Activated CD4-positive, alpha-beta T cell treated with anti-CD3 and anti-CD28 coated beads for 24 hours (primary cell): ENCODE results near the gene TEX22.

Source experiments
- DNase-seq, 2 donors: peaks; one replicate each; pipeline ENCODE4 v3.0.0-alpha.2; 2020; ENCODE audit warnings: low read depth in 2 of 2

The TEX22 gene

DNA sequence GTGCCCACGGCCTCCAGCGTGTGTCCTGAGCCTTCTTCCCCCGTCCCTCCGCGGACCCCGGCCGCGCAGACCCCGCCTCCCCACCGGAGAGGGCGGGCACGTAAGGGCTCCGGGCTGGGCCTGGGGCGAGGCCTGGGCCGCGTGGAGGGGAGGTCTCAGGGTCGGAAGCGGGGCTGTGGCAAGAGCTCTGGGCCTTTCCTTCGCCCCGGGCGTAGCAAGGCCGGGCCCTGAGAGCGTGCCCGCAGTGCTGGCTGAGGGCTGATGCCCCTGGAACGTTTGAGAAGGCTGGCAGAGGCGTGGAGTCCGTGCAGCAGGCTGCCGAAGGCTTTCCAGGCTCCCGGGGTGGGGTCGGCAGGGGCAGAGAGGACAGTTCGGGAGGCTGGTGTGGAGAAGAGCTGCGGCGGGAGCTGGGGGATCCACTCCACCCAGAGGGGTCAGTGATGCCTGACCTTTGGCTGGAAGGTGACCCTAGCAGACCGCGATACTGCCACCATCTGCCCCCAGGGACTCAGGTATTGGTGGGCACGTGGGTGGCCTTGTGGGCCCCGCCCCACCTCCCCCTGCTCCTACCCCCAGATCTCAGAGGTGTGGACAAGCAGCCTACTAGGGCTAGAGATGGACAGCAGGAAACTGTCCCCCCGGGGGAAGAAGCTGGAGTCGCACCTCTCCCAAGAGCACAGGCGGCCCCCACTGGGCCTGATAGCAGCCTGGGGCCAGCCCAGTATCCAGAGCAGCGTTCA is 558 bp downstream of the TEX22 start:
- DNase-seq: no peak

DNA sequence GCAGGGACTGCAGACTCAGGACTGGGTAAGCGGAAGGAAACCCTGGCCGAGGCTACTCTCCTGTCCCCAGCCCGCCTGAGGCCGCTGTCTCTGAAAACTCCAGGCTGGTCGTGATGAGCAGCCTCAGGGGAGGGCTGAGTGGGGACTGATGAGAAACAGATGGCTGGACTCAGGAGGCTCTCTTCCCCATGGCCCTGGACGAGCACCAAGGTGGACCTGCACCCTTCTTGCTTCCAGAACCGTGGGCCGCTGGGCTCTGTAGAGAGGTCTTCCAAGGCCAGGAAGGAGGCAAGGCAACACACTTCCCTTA is 1.1 kb downstream of the TEX22 start:
- DNase-seq: no peak

DNA sequence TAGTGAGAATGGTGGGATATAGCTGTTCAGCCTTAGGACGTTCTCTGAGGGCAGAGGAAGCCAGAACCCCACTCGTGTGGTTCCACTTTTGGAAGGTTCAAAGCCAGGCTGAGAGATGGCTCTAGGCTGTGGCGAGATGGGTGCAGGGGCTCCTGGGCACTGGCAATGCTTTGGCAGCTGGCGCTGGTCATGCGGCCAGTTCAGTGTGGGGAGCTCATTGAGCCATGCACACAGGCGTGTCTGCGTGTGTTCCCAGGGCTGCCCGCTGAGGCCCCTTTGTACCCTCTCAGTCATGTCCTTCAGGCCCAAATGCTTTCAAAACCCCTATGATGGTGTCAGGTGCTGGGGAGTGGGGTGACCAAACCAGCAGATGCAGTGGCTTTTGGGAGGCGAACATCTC is 1.7 kb downstream of the TEX22 start:
- DNase-seq: no peak

DNA sequence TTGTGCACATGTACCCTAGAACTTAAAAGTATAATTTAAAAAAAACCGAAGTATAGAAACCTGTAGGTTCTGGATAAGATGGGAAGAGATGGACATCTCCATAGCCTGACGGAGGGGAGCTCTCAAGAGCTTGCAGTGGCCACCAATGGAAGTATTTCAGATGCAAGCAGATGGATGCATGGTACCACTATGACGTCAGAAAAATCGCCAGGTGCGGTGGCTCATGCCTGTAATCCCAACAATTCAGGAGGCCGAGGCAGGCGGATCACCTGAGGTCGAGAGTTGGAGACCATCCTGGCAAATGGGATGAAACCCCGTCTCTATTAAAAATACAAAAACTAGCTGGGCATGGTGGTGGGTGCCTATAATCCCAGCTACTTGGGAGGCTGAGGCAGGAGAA is 3.4 kb downstream of the TEX22 start:
- DNase-seq: no peak

DNA sequence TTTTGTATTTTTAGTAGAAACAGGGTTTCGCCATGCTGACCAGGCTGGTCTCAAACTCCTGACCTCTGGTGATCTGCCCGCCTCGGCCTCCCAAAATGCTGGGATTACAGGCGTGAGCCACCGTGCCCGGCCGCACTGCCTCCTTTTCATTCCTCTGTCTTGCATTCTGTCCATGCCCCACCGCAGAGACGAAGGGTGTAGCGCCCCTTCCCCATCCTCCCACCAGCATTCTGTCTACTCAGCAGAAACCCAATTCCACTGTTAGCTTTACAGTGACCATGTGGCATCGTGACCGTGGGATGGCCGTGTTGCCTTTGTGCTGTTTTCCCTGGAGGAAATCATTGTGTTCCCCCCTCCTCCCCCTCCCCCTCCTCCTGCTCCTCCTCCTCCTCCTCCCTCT is 10.3 kb downstream of the TEX22 start:
- no peak for DNase-seq

DNA sequence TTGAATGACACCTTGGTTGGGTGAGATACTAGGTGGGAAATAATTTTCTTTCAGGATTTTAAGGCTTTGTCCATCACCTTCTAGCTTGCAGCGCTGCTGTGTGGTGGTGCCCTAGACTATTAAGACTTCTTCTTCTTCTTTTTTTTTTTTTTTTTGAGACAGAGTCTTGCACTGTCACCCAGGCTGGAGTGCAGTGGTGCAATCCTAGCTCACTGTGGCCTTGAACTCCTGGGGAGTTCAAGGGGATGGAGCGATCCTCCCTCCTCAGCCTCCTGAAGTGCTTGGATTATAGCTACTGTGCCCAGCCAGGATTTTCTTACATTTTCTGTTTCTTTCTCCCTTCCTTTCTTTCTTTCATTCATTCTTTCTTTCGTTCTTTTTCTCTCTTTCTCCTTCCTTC is 11.0 kb downstream of the TEX22 start:
- no peak for DNase-seq

DNA sequence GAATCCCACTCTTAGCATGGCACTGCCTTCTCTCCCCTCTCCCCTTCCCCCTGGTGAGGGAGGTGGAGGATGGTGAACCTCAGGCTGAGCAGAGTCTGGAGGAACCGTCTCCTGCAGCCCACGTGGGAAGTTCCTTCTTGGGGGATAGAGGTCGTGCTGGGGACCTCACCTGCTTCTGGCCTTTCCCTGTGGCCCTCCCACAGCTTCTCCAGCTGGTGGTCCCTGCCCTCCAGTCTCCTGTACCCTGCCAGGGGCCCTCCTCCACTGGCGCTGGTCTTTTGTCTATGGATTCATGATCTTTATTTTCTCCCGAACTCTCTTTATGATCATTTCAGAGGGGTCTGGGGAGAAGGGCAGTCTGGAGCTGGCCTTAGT is 12.3 kb downstream of the TEX22 start:
- DNase-seq: no peak

DNA sequence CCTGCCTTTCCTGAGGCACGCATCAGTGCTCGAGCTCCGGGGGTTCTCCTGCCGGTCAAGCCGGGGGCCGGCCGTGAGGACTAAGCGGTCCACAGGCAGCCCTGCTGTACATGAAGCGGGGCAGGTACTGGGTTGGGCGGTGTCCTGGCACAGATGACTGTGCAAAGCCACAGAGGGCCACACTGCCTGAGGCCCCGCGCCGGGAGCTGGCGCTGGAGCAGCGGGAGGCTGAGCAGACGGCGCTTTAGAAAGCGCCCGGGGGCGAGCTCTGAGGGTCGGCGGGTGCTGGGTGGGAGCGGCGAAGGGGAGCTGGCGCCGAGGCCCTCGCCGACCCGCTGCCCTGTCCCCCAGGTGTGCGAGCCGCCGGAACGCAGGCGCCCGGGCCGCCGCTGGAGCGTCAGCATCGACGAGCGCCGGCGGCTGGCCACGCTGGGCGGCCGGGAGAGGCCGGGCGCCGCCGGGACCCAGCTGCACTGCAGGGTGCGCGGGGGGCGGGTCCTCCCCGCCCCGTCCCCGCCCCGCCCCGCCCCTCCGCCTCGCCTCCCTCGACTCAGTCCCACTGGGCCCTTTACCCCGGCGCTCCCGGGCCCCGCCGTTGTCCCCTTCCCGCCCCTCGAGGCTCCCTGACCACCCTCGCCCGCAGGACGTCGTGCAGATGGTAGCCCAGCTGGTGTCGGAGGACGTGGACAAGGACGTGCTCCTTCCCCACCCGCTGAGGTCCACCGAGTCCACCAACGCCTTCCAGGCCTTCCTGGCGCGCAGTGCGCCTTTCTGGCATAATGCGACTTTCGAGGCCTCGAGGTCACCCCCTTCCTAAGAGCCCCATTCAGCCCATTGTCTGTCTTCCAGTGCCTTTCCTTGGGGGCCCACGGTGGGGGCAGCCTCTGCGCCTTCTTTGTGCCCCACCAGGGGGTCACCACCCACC is 12.9 kb downstream of the TEX22 start:
- DNase-seq: no peak

DNA sequence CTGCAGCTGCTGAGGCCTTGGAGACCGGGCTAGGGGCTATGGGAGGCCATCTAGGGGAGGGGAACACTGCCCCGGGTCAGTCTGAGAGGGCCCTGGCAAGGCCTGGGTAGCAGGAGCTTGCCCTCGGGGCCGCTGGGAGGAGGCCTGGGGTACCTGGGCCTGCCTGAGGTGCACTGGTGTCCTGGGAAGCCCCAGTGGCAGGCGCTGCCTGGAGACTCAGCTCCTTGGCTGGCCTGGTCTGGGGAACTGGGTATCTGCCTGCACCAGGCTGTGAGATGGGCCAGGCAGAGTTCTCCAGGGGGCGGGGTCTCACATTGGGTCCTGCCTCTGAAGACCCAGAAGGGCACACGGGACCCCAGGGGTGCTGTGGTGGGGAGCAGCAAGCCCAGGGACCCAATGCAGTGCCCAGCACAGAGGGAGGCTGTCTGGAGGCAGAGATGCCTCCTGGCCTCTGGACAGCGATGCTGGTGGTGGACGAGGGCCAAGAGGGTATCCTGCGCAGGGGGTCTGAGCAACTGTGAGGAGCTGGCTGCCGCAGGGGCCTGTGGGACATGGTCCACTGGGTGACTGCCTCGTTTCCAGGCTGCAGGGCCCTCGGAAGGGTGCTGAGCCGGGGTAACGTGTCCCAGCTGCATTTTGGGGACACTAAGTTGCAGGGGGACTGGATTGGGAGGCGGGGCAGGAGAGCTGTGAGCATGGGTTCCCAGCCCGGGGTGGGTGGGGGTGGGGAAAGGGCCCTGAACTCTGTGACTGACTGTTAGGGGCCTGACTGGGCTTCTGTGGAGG is 13.8 kb downstream of the TEX22 start:
- DNase-seq: no peak

DNA sequence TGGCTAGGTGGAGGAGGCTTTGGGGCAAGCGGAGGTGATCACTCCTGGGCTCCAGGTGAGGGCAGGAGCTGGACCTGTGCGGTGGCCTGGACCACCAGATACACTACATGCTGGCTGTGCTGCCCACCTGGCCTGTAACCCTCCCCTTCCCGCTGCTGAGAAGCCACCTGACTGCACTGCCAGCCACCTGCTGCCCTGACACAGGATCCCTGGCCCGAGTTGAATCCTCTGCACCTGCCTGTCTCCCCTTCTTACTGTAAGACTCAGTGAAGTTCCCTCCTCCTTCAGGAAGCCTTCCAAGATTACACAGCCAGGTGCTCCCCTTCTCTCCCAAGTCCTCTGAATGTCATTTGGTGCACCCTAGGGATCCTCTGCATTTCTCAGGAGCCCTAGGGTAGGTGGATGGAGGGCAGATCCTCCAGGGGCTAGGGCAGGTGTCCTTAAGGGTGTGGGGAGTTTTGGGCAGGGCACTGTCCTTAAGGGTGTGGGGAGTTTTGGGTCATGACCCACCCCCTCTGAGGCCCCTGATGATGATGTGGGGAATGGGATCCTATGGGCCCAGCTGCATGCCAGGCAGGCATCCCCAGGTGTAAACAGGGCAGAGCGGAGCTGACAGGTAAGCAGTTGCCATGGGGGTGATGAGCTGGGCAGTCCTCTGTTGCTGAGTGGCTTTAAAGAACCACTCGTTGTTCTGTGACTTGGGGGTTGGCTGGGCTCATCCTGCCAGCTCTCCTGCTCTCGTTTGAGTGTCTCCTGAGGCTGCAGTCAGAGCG is 14.6 kb downstream of the TEX22 start:
- DNase-seq: no peak

DNA sequence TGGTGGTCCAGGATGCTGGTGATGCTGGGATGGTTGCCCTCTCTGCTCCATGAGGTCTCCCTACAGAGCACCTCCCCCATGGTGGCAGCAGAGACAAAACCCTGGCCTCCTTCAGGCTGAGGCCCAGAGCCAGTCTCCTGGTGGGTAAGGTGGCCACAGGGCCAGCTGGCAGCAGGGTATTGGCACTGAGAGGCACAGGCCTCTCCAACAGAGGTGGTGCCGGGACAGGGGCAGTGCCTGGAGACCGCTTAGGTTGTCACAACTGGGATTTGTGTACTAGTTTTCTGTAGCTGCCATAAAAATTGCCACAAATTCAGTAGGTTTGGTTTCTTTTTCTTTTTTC is 15.2 kb downstream of the TEX22 start:
- no peak for DNase-seq

DNA sequence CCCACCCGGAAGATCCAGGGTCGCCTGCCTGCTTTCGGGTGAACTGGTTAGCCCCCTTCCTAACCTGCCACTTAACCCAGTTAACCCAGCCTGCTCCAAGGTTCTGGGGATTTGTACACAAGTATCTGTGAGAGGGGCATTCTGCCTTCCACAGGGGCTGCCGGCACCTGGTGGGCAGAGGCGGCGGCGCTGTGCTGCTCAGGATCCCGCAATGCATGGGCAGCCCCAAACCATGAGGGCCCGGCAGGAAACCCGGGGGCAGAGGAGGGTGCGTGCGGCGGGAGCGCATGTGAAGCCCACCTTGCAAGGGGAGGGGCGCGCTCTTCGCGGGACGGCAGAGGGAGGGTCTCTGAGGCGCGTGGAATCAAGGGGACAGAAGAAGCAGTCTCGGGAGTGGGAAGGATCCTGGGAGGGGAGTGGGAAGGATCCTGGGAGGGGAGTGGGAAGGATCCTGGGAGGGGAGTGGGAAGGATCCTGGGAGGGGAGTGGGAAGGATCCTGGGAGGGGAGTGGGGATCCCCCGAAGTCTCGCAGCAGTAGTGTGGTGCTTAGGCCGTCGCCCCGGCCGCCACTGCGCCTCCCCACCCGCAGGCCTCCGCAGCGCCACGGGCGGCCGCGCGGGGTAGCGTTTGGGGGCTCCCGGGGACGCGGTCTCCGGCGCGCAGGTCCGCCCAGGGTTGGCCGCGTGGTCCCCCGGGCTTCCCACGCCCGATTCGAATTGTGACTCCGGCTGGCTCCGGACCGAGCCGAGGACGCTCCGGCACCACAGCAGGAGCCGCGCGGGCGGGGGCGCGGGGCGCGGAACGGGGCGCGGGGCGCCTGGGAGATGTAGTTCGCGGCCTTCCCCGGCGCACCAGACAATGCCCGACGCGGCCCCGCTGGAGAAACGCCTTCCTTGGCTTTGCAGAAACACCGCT is 16.4 kb downstream of the TEX22 start:
- DNase-seq: peak; percentile 51 to 54

DNA sequence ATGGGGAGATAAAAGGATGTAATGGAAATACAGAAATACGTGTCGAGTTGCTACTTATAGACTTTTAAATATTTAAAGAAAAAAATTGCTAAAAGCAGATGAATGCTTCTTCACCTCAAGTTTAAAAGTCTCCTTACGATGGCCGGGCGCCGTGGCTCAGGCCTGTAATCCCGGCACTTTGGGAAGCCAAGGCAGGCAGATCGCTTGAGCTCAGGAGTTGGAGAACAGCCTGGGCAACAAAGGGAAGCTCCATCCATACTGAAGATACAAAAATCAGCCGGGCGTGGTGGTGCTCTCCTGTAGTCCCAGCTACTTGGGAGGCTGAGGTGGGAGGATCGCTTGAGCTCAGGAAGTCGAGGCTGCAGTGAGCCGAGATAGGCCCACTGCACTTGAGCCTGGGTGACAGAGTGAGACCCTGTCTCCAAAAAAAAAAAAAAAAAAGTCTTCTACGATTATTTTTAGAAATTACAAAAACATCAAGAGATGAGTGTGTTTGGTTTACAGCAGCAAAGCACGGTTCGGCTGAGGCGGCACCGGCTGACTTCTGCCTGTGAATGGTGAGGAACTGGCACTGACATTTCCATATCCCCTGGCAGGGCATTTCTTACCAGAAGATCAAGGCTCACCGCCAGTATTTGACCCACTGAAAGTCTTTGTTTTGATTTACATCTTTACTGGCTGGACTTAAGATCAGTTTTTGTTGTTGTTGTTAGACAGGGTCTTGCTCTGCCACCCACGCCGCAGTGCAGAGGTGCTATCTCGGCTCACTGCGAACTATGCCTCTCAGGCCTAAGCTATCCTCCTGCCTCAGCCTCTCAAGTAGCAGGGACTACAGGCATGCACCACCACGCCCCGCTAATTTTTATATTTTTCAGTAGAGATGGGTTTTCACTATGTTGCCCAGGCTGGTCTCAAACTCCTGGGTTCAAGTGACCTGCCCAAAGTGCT is 17.4 kb downstream of the TEX22 start:
- no peak for DNase-seq

DNA sequence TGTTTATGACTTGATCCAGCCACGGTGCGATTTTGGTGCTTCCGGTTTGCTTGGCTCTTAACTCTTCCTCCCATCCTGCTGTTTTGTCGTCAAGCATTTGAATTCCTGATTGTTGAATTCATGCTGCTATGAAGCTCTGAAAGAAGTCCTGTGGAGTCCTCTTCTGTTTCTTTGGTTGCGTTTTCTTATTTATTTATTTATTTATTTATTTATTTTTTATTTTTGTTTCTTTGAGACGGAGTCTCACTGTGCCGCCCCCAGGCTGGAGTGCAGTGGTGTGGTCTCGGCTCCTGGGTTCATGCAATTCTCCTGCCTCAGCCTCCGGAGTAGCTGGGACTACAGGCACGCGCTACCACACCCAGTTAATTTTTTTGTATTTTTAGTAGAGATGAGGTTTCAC is 18.3 kb downstream of the TEX22 start:
- DNase-seq: no peak

DNA sequence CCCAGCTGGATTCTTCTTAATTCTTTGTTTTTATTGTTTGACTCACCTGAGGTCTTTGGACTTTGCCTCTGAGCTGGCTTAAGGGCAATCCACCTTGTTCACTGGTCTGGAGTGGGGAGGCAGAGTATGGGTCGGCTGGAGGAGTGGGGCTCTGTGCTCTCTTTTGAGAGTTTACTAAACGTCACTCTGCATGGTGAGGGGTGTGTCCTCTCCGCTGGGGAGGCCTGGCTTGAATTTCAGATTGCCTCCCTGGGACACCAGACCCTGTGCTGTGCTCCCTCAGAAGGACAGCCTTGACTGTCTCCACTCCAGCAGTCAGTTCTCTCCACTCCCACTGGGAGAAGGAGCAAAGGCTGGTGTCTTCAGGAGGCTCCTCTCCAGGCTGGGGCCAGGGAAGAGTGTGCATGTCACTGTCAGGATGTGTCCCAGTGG is 19.4 kb downstream of the TEX22 start:
- no peak for DNase-seq

DNA sequence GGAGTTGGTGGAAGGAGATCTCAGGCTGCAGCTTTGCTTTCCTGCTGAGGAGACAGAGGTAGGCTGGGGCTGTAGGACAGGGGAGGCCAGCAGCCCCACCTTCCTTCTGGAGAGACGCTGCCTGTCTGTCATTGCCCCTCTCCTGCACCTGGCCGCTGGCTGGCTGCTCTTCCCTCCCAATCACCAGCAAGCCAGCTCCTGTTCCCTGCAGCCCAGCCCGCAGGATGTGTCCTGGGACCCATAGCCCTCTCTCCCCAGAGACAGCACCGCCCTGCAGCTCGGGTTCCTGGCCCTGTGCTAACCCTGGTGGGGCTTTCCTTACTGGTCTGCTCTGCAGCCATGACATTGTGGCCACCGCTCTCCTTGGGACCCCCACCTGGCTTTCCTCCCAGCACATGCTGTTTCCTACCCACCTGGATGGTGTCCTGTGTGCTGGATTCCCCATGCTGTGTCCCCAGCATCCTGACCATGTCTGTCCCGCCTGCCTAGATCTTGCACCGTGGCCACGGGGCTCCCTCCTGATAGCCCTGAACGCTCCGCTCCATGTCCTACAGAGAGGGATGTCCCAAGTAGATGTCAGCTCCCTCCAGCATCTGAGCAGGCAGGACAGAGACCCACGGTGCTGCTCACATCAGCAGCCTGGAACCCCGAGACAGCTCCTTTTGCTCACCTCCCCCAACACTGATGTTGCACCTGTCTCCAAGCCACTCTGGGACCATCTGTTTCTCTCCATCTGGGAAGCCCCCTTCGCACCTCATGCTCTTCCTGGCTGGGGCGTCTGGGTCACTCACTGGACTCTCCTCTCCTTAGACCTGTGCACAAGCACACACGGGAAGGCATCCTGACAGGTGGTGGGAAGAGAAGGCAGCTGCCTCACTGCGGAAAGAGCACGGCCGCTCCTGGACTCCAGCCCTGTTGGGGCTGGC is 20.2 kb downstream of the TEX22 start:
- no peak for DNase-seq

DNA sequence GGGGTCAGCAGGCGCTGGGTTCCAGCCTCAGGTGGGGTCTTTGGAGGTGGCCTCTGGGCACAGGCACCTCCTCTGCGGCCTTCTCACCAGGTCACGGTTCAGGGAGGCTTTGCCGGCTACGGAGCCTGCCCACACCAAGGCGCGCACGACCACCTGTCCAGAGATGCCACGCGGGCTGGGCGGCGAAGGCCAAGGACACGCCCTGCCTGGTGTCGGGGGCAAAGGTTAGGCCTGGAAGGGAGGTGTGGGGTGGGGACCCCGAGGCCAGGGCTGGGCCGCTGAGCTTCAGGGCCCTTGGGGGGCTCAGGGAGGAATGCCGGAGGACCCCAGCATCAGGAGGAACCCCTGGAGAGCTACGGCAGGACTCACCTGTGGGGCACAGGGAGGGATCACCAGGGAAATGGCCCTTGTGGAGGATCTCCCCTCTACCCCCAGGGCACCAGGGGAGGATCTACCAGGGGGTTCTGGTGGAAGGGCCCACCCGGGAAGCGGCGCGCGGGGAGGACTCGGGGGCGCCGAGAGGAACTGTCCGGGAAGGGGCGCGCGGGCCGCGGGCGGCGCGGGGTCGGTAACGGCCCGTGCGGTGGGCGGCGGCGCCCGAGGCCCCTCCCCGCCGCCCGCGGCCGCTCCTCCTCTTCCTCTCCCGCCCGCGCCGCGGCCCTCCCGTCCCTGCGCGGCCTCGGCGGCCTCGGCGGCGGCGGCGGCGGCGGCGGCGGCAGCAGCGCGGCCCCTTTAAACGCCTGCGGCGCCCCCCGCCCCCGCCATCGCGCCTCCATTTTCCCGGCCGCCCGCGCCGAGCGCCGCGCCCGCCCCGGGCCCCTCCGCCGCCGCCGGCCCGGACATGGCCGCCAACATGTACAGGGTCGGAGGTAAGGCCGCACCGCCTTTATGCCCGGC is 21.1 kb downstream of the TEX22 start, which contains the start of gene MTA1:
Gene MTA1, plus strand, starts transcription at position 633 of the 897 bp plus-strand sequence. Its CDS starts 209 bp downstream, at position 842.
- DNase-seq: peak in 1 of 2 donors; percentile 27
